NCI-H2107 (cell line): Measurements from ENCODE around the gene CHCHD3.

ENCODE experiments used
- DNase-seq: peaks from one replicate; lab custom pipeline; 2025; lab: John Stamatoyannopoulos, UW

CHCHD3 gene

DNA sequence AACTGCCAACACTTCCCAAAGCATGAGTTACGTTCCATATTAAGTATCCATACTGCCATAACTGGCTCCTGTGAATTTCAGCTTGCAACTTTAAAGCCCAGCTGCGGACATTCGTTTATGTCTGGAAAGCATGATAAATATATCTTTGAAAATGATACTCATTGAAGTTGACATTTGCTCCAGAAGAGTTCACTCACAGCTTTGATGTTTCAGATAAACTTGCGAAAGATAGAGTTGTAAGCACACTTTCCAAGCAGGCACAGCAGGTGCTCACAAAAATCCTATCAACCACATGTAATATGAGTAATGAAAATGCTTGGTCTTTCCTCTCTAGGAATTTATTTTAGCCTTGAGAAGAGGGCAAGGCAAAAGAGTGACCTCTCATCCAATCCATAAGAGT lies 4.5 kb downstream of the CHCHD3 start:
- DNase-seq = no peak

DNA sequence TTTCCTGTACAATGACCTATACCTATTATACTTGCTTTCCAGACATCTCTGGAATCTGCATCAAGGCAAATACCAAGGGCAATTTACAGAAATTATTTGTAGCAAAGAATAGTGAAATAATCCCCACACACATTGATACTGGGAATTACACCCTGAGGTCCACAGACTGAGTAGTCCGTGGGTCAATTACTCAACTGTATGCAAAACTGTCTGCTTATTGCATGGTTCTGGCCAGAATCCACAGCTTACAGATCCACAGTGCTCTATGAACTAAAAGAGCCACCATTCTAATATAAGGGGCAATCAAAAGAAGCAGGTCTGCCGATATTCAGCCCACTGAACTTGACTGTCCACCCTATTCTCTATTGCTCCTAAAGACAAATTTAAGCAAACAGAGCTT lies 5.7 kb downstream of the CHCHD3 start:
- DNase-seq = no peak

- no peak for DNase-seq
These were observed 10.4 kb downstream of the CHCHD3 start for GRCh38 chr7:133071506-133071905.

GRCh38 chr7:133070562-133070961 lies 11.3 kb downstream of the CHCHD3 start:
- DNase-seq = peak; percentile 41

GRCh38 chr7:133065301-133065700 lies 16.6 kb downstream of the CHCHD3 start:
- no peak for DNase-seq

- no peak for DNase-seq
These were observed 17.6 kb downstream of the CHCHD3 start for GRCh38 chr7:133064082-133064820.

GRCh38 chr7:133061792-133062191 lies 20.1 kb downstream of the CHCHD3 start:
- no peak for DNase-seq

- DNase-seq = no peak
These were observed 20.5 kb downstream of the CHCHD3 start for GRCh38 chr7:133061357-133061756.

GRCh38 chr7:133060004-133060403 lies 21.9 kb downstream of the CHCHD3 start:
- no peak for DNase-seq

GRCh38 chr7:133059263-133059662 lies 22.6 kb downstream of the CHCHD3 start:
- DNase-seq = no peak

- no peak for DNase-seq
These were observed 25.3 kb downstream of the CHCHD3 start for GRCh38 chr7:133056370-133057238.

DNA sequence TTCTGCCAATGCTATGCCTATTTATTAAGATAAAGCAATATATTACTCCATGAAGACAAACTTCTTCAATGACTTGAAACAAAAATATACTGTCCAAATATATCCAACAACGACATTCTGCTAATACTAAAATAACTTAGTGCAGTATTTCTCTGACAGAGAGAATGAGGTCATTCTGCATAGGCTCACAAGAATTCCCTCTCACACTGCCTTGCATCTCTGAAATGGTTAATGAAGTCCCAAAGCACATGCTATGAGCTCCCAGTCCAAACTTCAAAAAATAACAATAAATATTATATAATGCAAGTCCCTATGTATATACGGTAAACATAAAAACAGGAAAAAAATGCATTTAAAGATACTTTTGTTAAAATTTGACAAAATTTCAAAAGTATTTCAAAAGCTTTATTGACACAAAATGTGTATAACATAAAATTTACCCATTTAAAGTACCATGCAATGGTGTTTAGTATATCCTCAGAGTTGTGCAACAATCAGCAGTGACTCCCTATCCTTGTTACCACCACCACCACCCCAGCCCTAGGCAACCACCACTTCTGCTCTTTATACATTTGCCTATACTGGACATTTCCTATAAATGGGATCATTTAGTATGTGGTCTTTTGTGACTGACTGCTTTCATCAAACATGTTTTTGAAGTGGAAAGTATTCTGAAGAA lies 27.6 kb downstream of the CHCHD3 start:
- no peak for DNase-seq

- no peak for DNase-seq
These were observed 28.5 kb downstream of the CHCHD3 start for GRCh38 chr7:133053321-133053891.

DNA sequence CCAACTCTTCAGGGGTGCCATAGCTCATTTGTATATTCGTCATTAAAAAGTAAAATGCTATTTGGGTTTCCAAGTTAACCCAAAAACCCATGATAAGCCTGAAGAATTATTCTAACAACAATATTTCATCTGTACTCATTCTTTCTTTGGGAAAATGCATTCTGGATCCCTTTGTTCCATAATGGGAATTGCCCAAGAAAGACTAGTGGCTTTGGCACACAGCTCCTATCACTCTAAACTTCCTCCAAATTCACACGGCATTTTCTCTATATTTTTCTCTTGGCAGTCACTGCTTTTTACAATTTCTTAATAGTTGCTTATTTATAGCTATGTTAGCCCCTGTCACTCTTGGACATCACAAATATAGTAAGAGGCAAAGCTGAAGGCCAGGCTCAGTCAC lies 29.1 kb downstream of the CHCHD3 start:
- no peak for DNase-seq

GRCh38 chr7:133052401-133052756 lies 29.5 kb downstream of the CHCHD3 start:
- DNase-seq = no peak

GRCh38 chr7:133051719-133052400 lies 30.0 kb downstream of the CHCHD3 start:
- no peak for DNase-seq

GRCh38 chr7:133051066-133051465 lies 30.8 kb downstream of the CHCHD3 start:
- DNase-seq = no peak

DNA sequence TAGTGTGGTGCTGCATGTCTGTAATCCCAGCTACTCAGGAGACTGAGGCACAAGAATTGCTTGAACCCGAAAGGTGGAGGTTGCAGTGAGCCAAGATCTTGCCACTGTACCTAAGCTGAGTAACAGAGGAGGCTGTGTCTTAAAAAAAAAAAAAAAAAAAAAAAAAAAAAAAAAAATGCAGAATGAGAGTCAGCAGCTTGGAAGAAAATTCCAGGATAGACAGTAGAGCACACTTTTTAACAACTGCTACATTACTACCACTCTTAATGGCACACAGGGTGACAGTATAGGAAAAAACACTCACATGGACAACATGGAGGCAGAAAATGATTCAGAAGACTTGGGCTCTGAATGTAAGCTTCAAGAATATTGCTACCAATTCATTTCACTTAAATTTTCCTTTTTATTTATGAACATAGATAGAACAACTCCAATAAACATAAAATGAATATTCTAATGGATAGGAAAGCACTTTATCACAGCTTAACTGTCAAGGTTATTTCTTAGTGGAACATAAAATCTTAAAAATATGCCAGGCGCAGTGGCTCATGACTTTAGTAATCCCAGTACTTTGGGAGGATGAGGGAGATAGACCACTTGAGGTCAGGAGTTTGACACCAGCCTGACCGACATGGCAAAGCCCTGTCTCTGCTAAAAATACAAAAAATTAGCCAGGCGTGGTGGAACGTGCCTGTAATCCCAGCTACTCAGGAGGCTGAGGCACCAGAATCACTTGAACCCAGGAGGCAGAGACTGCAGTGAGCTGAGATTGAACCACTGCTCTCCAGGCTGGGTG lies 31.5 kb downstream of the CHCHD3 start:
- DNase-seq = no peak

DNA sequence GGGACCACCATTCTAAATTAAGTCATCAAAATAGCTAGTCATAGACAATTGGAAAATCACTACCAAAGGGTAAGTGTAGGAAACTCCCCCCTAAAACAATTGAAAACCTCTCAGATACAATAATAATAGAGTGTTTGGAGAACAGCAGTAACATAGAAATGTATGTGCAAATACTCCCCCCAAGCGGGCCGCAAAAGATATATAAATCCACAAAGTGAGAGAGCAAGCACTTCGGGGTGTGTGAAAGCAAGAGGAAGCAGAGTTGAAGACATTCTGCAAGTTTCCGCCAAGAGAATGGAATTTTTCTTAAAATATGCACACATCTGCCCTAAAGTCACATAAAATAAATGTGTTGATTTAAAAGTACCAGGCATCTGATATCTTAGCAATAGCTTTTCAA lies 33.3 kb downstream of the CHCHD3 start:
- no peak for DNase-seq

- no peak for DNase-seq
These were observed 34.6 kb downstream of the CHCHD3 start for GRCh38 chr7:133047321-133047720.
